MCF 10A (cell line): ENCODE results near the gene APOL4. TPM values are rescaled to one million over a fixed set of nuclear protein-coding genes. Genes with fewer than 3 reads are reported as not detected.

Source experiments
- BruUV-seq: library from RNA; stranded (reverse); fragments of 400-500 nt; replicated peaks from 2 replicates; lab custom pipeline; 2021; lab: Mats Ljungman, UMichigan
- CTCF ChIA-PET: fragments of 300-600 bp; sonication (Branson Sonifier 250); formaldehyde crosslinking; extraction: SDS; loops from one replicate; lab custom pipeline; 2021; ENCODE audit warnings: antibody characterized with exemption, inconsistent platforms; lab: Yijun Ruan, JAX
- POLR2A ChIA-PET: fragments of 300-600, 350-650 bp; sonication (Branson Sonifier 250); formaldehyde crosslinking; extraction: SDS; loops from one replicate; lab custom pipeline; 2020; ENCODE audit warnings: antibody characterized with exemption, inconsistent platforms; lab: Yijun Ruan, JAX
- DNase-seq: peaks from one replicate; pipeline ENCODE4 v3.0.0-alpha.2; 2018; ENCODE audit not compliant: unreplicated experiment
- H3K27ac Mint-ChIP-seq: one replicate; pipeline ENCODE4 v1.8.0; 2022; ENCODE audit warnings: mild to moderate bottlenecking, low read depth, mixed read lengths; ENCODE audit not compliant: unreplicated experiment
- H3K27me3 Mint-ChIP-seq: one replicate; pipeline ENCODE4 v1.8.0; 2022; ENCODE audit warnings: mixed read lengths; ENCODE audit not compliant: insufficient read depth, unreplicated experiment
- H3K36me3 Mint-ChIP-seq: one replicate; pipeline ENCODE4 v1.8.0; 2022; ENCODE audit warnings: mild to moderate bottlenecking, moderate library complexity, mixed read lengths; ENCODE audit not compliant: insufficient read depth, unreplicated experiment
- H3K4me1 Mint-ChIP-seq: one replicate; pipeline ENCODE4 v1.8.0; 2022; ENCODE audit warnings: mixed read lengths; ENCODE audit not compliant: insufficient read depth, unreplicated experiment
- H3K4me3 Mint-ChIP-seq: one replicate; pipeline ENCODE4 v1.8.0; 2022; ENCODE audit warnings: mild to moderate bottlenecking, moderate library complexity, mixed read lengths; ENCODE audit not compliant: unreplicated experiment
- H3K9me3 Mint-ChIP-seq: one replicate; pipeline ENCODE4 v1.8.0; 2022; ENCODE audit warnings: mixed read lengths; ENCODE audit not compliant: unreplicated experiment
- intact Hi-C: fragments of 100-400 bp; cut with micrococcal nuclease; formaldehyde crosslinking; loops from 2 replicates; pipeline ENCODE4 v1.14.1; 2022
- total RNA-seq: library from RNA; stranded (reverse); gene quantifications from 2 replicates; pipeline ENCODE4 v1.2.3, GENCODE V29; 2022
- TF ChIP-seq, protein P1 (sequence below): fragments of 200-600 bp; IDR thresholded peaks from one replicate; pipeline ENCODE4 v1.8.0; 2022; ENCODE audit warnings: antibody characterized with exemption, mild to moderate bottlenecking; ENCODE audit not compliant: unreplicated experiment

Gene APOL4
- total RNA-seq, 1 experiment from 2014 or later, result not detected

DNA sequence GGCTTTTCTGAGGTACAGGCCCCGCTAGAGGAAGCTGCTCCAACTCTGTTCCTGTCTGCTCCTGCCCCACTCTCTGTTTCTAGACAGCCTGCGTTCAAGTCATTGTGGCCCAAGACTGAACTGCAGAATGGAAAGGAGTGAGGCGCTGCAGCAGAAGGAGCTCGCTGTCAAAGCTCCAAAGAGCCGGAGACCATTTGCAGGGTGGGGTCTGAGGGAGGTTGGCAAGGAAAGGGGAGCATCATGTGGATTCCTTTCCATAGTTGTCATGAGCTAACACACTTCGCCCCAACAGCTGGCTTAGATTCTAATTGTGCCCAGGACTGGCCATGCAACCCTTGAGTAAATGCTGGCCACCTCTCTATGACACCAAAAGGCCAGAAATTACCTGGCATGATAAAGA, 18.8 kb downstream of the APOL4 start:
- H3K36me3 Mint-ChIP-seq, result no peaks in the 10 kb centered on the region
- peaks cover 19% of the 10 kb centered on the region for H3K27me3 Mint-ChIP-seq
- TF ChIP-seq, protein P1, sequence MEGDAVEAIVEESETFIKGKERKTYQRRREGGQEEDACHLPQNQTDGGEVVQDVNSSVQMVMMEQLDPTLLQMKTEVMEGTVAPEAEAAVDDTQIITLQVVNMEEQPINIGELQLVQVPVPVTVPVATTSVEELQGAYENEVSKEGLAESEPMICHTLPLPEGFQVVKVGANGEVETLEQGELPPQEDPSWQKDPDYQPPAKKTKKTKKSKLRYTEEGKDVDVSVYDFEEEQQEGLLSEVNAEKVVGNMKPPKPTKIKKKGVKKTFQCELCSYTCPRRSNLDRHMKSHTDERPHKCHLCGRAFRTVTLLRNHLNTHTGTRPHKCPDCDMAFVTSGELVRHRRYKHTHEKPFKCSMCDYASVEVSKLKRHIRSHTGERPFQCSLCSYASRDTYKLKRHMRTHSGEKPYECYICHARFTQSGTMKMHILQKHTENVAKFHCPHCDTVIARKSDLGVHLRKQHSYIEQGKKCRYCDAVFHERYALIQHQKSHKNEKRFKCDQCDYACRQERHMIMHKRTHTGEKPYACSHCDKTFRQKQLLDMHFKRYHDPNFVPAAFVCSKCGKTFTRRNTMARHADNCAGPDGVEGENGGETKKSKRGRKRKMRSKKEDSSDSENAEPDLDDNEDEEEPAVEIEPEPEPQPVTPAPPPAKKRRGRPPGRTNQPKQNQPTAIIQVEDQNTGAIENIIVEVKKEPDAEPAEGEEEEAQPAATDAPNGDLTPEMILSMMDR, result no peak
- intact Hi-C loops, result no loop called here
- no peaks in the 10 kb centered on the region for H3K4me1 Mint-ChIP-seq
- ChIA-PET CTCF (interaction anchor here (0.7 to 1.5 kb wide), 3 partner anchors 36 to 57 kb away, joined by 3 to 4 read pairs (median 3); partner anchors contain the start of gene APOL2), POLR2A (interaction anchor here (1.7 kb wide), 1 partner anchor 9 kb away, joined by 4 read pairs; no protein-coding TSS in a partner anchor)
- H3K4me3 Mint-ChIP-seq, result no peak overlapping the region
- no peak for DNase-seq
- no peak overlapping the region for H3K27ac Mint-ChIP-seq
- H3K9me3 Mint-ChIP-seq, result no peaks in the 10 kb centered on the region
- no TSS peak for BruUV-seq

DNA sequence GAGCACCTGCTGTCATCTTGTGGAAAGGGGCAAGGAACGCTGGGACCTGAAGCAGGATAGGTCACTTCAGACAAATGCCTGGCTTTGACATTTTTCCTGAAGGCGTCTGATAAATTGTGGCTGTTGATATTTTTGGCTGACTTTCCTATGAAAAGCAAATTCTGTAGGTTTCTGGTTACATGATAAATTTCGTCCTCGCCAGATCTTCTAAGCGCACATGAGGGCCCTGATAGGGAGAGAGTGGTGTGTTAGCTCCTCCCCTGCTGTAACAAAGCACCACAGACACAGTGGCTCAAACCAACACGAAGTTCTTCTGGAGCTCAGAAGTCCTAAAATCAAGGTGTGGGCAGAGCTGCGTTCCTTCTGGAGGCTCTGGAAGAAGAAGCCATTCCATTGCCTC, 19.6 kb downstream of the APOL4 start:
- H3K27me3 Mint-ChIP-seq, result peaks cover 19% of the 10 kb centered on the region
- no peaks in the 10 kb centered on the region for H3K36me3 Mint-ChIP-seq
- intact Hi-C loops, result no loop called here
- no peaks in the 10 kb centered on the region for H3K4me1 Mint-ChIP-seq
- H3K4me3 Mint-ChIP-seq, result no peak overlapping the region
- ChIA-PET CTCF (interaction anchor here (0.7 to 2.2 kb wide), 4 partner anchors 35 to 58 kb away, joined by 3 to 9 read pairs (median 4); partner anchors contain the start of gene APOL2), POLR2A (no interaction called here)
- H3K9me3 Mint-ChIP-seq, result no peaks in the 10 kb centered on the region
- no peak for DNase-seq
- no peak overlapping the region for H3K27ac Mint-ChIP-seq
- no TSS peak for BruUV-seq
- TF ChIP-seq, protein P1, result no peak

DNA sequence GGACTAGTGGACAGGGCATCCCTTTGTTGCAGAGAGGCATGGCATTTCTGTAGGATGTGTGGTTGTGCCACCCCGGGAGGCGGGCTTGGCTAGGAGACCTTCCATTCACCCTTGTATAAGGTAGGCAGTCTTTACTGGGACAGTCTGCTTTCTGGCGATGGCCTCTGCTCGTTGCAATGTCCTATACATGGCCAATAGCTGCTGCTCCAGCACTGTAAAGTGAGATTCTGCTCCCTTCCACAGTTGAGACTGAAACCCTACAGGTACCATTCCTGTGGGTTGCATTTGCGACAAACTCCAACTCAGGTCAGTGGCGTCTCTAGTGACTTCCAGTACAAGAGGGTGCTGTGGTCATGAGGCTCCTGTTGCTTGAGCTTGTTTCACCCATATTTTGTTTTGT, 20.7 kb downstream of the APOL4 start:
- CTCF ChIA-PET, result interaction anchor here (1.2 to 2.4 kb wide), 5 partner anchors 12 to 38 kb away, joined by 5 to 9 read pairs (median 6); no protein-coding TSS in a partner anchor

More for the DNA sequence above, 20.7 kb downstream of the APOL4 start:
- no TSS peak for BruUV-seq
- POLR2A ChIA-PET, result no interaction called here
- TF ChIP-seq, protein P1, result no peak
- H3K27me3 Mint-ChIP-seq, result peaks cover 14% of the 10 kb centered on the region
- DNase-seq, result no peak
- no peak overlapping the region for H3K4me3 Mint-ChIP-seq
- H3K4me1 Mint-ChIP-seq, result no peaks in the 10 kb centered on the region
- intact Hi-C loops, result loop anchor here (1.0 kb wide), 1 partner anchor 36 kb away; no protein-coding TSS in a partner anchor
- H3K9me3 Mint-ChIP-seq, result no peaks in the 10 kb centered on the region
- no peaks in the 10 kb centered on the region for H3K36me3 Mint-ChIP-seq
- H3K27ac Mint-ChIP-seq, result no peak overlapping the region
